GM12878 (cell line): Measurements from ENCODE around the gene DMRTB1. TPM values are rescaled to one million over a fixed set of nuclear protein-coding genes. Genes with fewer than 3 reads are reported as not detected.

Experiments
- CBX5 ChIP-seq: sonication (generic); IDR thresholded peaks from 2 replicates; pipeline ENCODE4 v1.6.1; 2016; ENCODE audit warnings: low read depth, moderate library complexity, mild to moderate bottlenecking, inconsistent platforms
- CREB1 ChIP-seq: IDR thresholded peaks from 2 replicates; pipeline ENCODE4 v1.6.1; 2012; ENCODE audit warnings: low read depth, mild to moderate bottlenecking, inconsistent platforms
- CREM ChIP-seq: IDR thresholded peaks from 2 replicates; pipeline ENCODE4 v1.6.1; 2014; ENCODE audit warnings: antibody characterized with exemption, low read depth
- DPF2 ChIP-seq: fragments of 450-650 bp; IDR thresholded peaks from 2 replicates; pipeline ENCODE4 v1.6.1; 2017; ENCODE audit warnings: mild to moderate bottlenecking
- ESRRA ChIP-seq: IDR thresholded peaks from 2 replicates; pipeline ENCODE4 v1.6.1; 2012; ENCODE audit warnings: mild to moderate bottlenecking, low read length, improper control_type of control experiment
- ETV6 ChIP-seq, 2 experiments: fragments of 450-650 bp in 1 of 2; IDR thresholded peaks in 1 of 2; conservative IDR thresholded peaks in 1 of 2; 2 replicates each; pipeline ENCODE4 v1.6.1; 2014; ENCODE audit warnings: antibody characterized with exemption in 1 of 2, borderline replicate concordance in 1 of 2, low read depth in 1 of 2, mild to moderate bottlenecking in 1 of 2, moderate library complexity in 1 of 2
- EZH2 ChIP-seq: IDR thresholded peaks from 2 replicates; pipeline ENCODE4 v1.6.1; 2012; ENCODE audit warnings: low read depth, mild to moderate bottlenecking, control low read depth, inconsistent platforms, low read length, borderline replicate concordance; ENCODE audit not compliant: control insufficient read depth
- FOXM1 ChIP-seq: IDR thresholded peaks from 2 replicates; pipeline ENCODE4 v1.6.1; 2012; ENCODE audit warnings: low read depth, mild to moderate bottlenecking, inconsistent platforms, low read length, moderate library complexity
- IKZF1 ChIP-seq: fragments of 450-650 bp; conservative IDR thresholded peaks from 2 replicates; pipeline ENCODE4 v1.6.1; 2017; ENCODE audit warnings: antibody characterized with exemption, mild to moderate bottlenecking
- JUNB ChIP-seq: IDR thresholded peaks from 2 replicates; pipeline ENCODE4 v1.6.1; 2016; ENCODE audit warnings: antibody characterized with exemption, mild to moderate bottlenecking
- KDM1A ChIP-seq: fragments of 200-600 bp; sonication (generic); IDR thresholded peaks from 2 replicates; pipeline ENCODE4 v1.6.1; 2016; ENCODE audit warnings: borderline replicate concordance
- MEF2A ChIP-seq: IDR thresholded peaks from 2 replicates; pipeline ENCODE4 v1.6.1; 2011; ENCODE audit warnings: low read depth, mild to moderate bottlenecking, low read length, moderate library complexity; ENCODE audit not compliant: insufficient read depth
- MTA2 ChIP-seq: fragments of 450-650 bp; IDR thresholded peaks from 2 replicates; pipeline ENCODE4 v1.6.1; 2016; ENCODE audit warnings: low read depth, mild to moderate bottlenecking, moderate library complexity
- MYB ChIP-seq: fragments of 150-350 bp; IDR thresholded peaks from 2 replicates; pipeline ENCODE4 v1.6.1; 2014; ENCODE audit warnings: mild to moderate bottlenecking, low read depth, low read length, borderline replicate concordance
- POLR2AphosphoS5 ChIP-seq: IDR thresholded peaks from 2 replicates; pipeline ENCODE4 v1.6.1; 2011; ENCODE audit warnings: mild to moderate bottlenecking, low read length, inconsistent platforms
- SMAD1 ChIP-seq: fragments of 450-650 bp; IDR thresholded peaks from 2 replicates; pipeline ENCODE4 v1.6.1; 2018; ENCODE audit warnings: mild to moderate bottlenecking, low read depth; ENCODE audit not compliant: partially characterized antibody
- SPI1 ChIP-seq: IDR thresholded peaks from 2 replicates; pipeline ENCODE4 v1.6.1; 2011; ENCODE audit warnings: low read depth, mild to moderate bottlenecking, low read length, moderate library complexity, borderline replicate concordance; ENCODE audit not compliant: insufficient read depth
- SREBF2 ChIP-seq: IDR thresholded peaks from 2 replicates; pipeline ENCODE4 v1.6.1; 2012; ENCODE audit warnings: mild to moderate bottlenecking, low read length
- TCF12 ChIP-seq: IDR thresholded peaks from 2 replicates; pipeline ENCODE4 v1.6.1; 2011; ENCODE audit warnings: low read depth, mild to moderate bottlenecking, low read length
- WRNIP1 ChIP-seq: IDR thresholded peaks from 2 replicates; pipeline ENCODE4 v1.6.1; 2011; ENCODE audit warnings: low read depth, low read length, improper control_type of control experiment, borderline replicate concordance
- YBX1 ChIP-seq: fragments of 450-650 bp; IDR thresholded peaks from 2 replicates; pipeline ENCODE4 v1.6.1; 2016; ENCODE audit warnings: antibody characterized with exemption
- ZSCAN29 ChIP-seq: fragments of 450-650 bp; IDR thresholded peaks from 2 replicates; pipeline ENCODE4 v1.6.1; 2017; ENCODE audit warnings: mild to moderate bottlenecking, moderate library complexity
- polyA plus RNA-seq, 11 experiments: library from polyadenylated mRNA; depleted of rRNA in 4 of 11; unstranded in 6 of 11; stranded (reverse) in 5 of 11; fragments of >200 nt; fragmentation: Nextera tagmentation in 4 of 11; fragmentation: Illumina TruSeq in 1 of 11; extraction: Ambion mirVana in 4 of 11; extraction: Trizol in 1 of 11; gene quantifications; 1 replicate in 1 of 11; 2 replicates in 10 of 11; pipeline versions ENCODE4 v1.2.1 to v1.2.3, GENCODE V29; 2011 to 2016; ENCODE audit warnings: inconsistent platforms in 2 of 11, missing spikeins in 2 of 11, low read depth in 1 of 11
- total RNA-seq, 4 experiments: library from RNA; depleted of rRNA in 3 of 4; stranded (reverse); fragments of >200 nt in 3 of 4; fragmentation: Illumina TruSeq in 1 of 4; extraction: Trizol in 1 of 4; gene quantifications; 2 replicates each; pipeline versions ENCODE4 v1.2.1 to v1.2.3, GENCODE V29; 2013 to 2021
- TF ChIP-seq, protein P1 (sequence below): fragments of 450-650 bp; IDR thresholded peaks from 2 replicates; pipeline ENCODE4 v1.6.1; 2017; ENCODE audit warnings: antibody characterized with exemption, mild to moderate bottlenecking, moderate library complexity
- TF ChIP-seq, protein P2 (sequence below): IDR thresholded peaks from 2 replicates; pipeline ENCODE4 v1.6.1; 2011; ENCODE audit warnings: mild to moderate bottlenecking, low read depth, low read length, moderate library complexity; ENCODE audit not compliant: insufficient replicate concordance
- TF ChIP-seq, protein P3 (sequence below): IDR thresholded peaks from 2 replicates; pipeline ENCODE4 v1.6.1; 2011; ENCODE audit warnings: low read depth, low read length, improper control_type of control experiment, borderline replicate concordance
- TF ChIP-seq, protein P4 (sequence below): fragments of 450-650 bp; IDR thresholded peaks from 2 replicates; pipeline ENCODE4 v1.6.1; 2014; ENCODE audit warnings: mild to moderate bottlenecking

The DMRTB1 gene
- total and polyA plus RNA-seq, 10 of the 15 experiments (the other 5 are each of a cell fraction or from before 2014, with no cell fraction given) = not detected

DNA sequence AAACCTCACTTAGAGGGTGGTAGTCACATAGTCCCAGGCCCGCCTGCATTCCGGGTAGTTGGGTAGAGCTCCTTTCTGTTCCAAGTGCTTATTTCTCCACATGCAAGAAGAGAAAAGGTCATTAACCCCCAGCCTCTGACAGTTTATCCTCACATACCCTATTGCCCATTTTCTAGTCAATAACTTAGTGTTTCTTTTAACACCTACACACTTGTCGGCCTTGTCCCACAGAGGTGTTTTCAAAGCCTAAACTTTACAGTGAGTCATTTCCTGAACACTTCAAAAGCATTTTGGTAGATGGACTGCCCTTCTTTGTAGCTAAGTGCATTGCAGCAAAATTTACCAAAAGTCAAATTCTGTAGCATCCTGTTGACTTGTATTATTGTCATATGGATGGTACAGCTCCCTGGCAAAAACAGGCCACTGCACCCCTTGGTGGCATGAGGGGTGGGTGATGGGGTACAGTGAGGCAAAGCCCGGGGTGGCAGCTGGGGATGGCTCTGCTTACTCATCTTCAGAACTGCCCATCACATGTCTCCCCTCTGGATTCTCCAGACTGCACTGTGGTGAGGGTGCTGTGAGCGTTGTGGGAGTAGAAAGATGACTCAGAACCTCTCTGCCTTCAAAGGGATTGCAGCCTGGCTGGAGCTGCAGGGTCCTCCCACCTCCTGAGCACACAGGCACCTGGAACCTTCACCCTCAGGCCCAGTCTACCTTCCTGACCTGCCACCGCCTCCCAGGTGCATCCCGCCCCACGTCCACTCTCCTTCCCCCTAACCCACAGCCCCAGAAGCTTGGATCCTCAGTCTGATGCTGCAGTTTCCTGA is 45.8 kb upstream of the DMRTB1 start (continued):
- TF ChIP-seq, protein P1, sequence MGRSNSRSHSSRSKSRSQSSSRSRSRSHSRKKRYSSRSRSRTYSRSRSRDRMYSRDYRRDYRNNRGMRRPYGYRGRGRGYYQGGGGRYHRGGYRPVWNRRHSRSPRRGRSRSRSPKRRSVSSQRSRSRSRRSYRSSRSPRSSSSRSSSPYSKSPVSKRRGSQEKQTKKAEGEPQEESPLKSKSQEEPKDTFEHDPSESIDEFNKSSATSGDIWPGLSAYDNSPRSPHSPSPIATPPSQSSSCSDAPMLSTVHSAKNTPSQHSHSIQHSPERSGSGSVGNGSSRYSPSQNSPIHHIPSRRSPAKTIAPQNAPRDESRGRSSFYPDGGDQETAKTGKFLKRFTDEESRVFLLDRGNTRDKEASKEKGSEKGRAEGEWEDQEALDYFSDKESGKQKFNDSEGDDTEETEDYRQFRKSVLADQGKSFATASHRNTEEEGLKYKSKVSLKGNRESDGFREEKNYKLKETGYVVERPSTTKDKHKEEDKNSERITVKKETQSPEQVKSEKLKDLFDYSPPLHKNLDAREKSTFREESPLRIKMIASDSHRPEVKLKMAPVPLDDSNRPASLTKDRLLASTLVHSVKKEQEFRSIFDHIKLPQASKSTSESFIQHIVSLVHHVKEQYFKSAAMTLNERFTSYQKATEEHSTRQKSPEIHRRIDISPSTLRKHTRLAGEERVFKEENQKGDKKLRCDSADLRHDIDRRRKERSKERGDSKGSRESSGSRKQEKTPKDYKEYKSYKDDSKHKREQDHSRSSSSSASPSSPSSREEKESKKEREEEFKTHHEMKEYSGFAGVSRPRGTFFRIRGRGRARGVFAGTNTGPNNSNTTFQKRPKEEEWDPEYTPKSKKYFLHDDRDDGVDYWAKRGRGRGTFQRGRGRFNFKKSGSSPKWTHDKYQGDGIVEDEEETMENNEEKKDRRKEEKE = no peak
- no peak for TF ChIP-seq EZH2
- TF ChIP-seq CREB1 = peak; percentile 62; the same call in 1 of the 2 replicates
- TF ChIP-seq SMAD1 = no peak
- TF ChIP-seq FOXM1 = peak; percentile 72; the same call in 1 of the 2 replicates
- TF ChIP-seq ZSCAN29 = 0 out of 2 replicates have a peak, but pooled peaks have one; percentile 15
- peak; percentile 79 for TF ChIP-seq JUNB
- TF ChIP-seq, protein P2, sequence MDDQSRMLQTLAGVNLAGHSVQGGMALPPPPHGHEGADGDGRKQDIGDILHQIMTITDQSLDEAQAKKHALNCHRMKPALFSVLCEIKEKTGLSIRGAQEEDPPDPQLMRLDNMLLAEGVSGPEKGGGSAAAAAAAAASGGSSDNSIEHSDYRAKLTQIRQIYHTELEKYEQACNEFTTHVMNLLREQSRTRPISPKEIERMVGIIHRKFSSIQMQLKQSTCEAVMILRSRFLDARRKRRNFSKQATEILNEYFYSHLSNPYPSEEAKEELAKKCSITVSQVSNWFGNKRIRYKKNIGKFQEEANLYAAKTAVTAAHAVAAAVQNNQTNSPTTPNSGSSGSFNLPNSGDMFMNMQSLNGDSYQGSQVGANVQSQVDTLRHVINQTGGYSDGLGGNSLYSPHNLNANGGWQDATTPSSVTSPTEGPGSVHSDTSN = no peak
- TF ChIP-seq WRNIP1 = no peak
- peak; percentile 74 for TF ChIP-seq TCF12
- TF ChIP-seq, protein P3, sequence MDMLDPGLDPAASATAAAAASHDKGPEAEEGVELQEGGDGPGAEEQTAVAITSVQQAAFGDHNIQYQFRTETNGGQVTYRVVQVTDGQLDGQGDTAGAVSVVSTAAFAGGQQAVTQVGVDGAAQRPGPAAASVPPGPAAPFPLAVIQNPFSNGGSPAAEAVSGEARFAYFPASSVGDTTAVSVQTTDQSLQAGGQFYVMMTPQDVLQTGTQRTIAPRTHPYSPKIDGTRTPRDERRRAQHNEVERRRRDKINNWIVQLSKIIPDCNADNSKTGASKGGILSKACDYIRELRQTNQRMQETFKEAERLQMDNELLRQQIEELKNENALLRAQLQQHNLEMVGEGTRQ = no peak
- no peak for TF ChIP-seq SPI1
- peak; percentile 77; the same call in 1 of the 2 replicates for TF ChIP-seq MTA2
- TF ChIP-seq POLR2AphosphoS5 = no peak
- TF ChIP-seq ETV6 (conservative IDR thresholded peaks at IDR 0.05 in 1 of 2, IDR thresholded peaks at IDR 0.05 in 1 of 2; ENCODE audit: borderline replicate concordance in 1 of 2, low read depth in 1 of 2) = no peak
- no peak for TF ChIP-seq ESRRA
- peak; percentile 97 for TF ChIP-seq DPF2
- no peak for TF ChIP-seq MYB
- no peak for TF ChIP-seq KDM1A
- TF ChIP-seq MEF2A = no peak
- TF ChIP-seq CBX5 = no peak
- TF ChIP-seq IKZF1 = peak; percentile 96
- TF ChIP-seq YBX1 = no peak
- TF ChIP-seq, protein P4, sequence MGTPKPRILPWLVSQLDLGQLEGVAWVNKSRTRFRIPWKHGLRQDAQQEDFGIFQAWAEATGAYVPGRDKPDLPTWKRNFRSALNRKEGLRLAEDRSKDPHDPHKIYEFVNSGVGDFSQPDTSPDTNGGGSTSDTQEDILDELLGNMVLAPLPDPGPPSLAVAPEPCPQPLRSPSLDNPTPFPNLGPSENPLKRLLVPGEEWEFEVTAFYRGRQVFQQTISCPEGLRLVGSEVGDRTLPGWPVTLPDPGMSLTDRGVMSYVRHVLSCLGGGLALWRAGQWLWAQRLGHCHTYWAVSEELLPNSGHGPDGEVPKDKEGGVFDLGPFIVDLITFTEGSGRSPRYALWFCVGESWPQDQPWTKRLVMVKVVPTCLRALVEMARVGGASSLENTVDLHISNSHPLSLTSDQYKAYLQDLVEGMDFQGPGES = no peak
- TF ChIP-seq SREBF2 = no peak
- peak; percentile 58; the same call in 1 of the 2 replicates for TF ChIP-seq CREM
